Esophagus squamous epithelium (tissue), 4 donors: Measurements from ENCODE around the gene MAD2L2.

ENCODE experiments used
- CTCF ChIP-seq, 6 experiments: fragments of 450-650 bp in 4 of 6; fragments of 200-600 bp in 2 of 6; sonication (generic) in 2 of 6; IDR thresholded peaks; one replicate each; pipeline ENCODE4 v1.5.1; 2016 to 2019; ENCODE audit warnings: antibody characterized with exemption in 6 of 6, mild to moderate bottlenecking in 4 of 6, moderate library complexity in 4 of 6
- POLR2A ChIP-seq, 4 donors: fragments of 450-650 bp; IDR thresholded peaks; one replicate each; pipeline ENCODE4 v1.6.1; 2017; ENCODE audit warnings: antibody characterized with exemption in 4 of 4, mild to moderate bottlenecking in 4 of 4, moderate library complexity in 3 of 4

- TF ChIP-seq CTCF (IDR thresholded peaks at IDR 0.05) = no peak
- no peak for TF ChIP-seq POLR2A (IDR thresholded peaks at IDR 0.05)
These were observed 42.8 kb downstream of the MAD2L2 start for GRCh38 chr1:11638121-11638520.
